ENCODE data around the gene ZNF486.
"Not testable (repeated sequence)": the region's sequence is repeated elsewhere in the genome, so short reads cannot be mapped to it uniquely, and the experiment has no call there.

Gene ZNF486

GRCh38 chr19:20167020-20167644 lies at the start of gene ZNF486:
TSS of gene ZNF486 (plus strand) at chr19:20167214. CDS start at chr19:20167331, 117 bp downstream.
- no peak for DNase-seq (ENCODE audit: low spot score)

- not testable (repeated sequence) for DNase-seq (ENCODE audit: low spot score)
Observed at GRCh38 chr19:20118064-20118839, 48.8 kb upstream of the ZNF486 start.

- DNase-seq (ENCODE audit: low spot score), result no peak
Observed at GRCh38 chr19:20124879-20125278, 42.1 kb upstream of the ZNF486 start.

GRCh38 chr19:20132933-20133332 lies 34.1 kb upstream of the ZNF486 start:
- not testable (repeated sequence) for DNase-seq (ENCODE audit: low spot score)

DNA sequence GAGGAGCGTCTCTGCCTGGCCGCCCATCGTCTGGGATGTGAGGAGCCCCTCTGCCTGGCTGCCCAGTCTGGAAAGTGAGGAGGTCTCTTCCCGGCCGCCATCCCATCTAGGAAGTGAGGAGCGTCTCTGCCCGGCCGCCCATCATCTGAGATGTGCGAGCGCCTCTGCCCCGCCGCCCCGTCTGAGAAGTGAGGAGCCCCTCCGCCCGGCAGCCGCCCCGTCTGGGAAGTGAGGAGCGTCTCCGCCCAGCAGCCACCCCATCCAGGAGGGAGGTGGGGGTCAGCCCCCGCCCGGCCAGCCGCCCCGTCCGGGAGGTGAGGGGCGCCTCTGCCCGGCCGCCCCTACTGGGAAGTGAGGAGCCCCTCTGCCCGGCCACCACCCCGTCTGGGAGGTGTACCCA lies 29.3 kb upstream of the ZNF486 start:
- DNase-seq (ENCODE audit: low spot score), result not testable (repeated sequence)

DNA sequence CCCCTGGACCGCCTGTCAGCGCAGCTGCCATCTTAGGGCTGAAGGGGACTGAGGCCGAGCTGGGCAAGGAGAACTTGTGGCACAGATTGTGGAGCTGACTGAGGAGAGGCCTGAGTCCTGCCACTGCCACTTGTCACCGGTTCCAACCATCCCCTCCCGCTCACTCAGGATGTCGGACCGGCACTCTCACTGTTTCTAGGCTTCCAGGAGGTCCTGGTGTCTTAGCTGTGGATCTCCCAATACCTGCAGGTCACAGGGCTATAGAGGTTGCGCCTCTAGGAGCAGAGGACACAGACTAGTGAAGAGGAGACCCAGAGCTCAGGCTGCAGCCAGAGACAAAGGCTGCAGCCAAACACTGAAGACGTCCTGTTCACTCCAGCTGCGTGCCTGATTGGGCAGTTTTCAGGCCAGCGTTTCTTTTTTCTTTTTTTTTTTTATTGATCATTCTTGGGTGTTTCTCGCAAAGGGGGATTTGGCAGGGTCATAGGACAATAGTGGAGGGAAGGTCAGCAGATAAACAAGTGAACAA lies 15.3 kb upstream of the ZNF486 start:
- no peak for DNase-seq (ENCODE audit: low spot score)

DNA sequence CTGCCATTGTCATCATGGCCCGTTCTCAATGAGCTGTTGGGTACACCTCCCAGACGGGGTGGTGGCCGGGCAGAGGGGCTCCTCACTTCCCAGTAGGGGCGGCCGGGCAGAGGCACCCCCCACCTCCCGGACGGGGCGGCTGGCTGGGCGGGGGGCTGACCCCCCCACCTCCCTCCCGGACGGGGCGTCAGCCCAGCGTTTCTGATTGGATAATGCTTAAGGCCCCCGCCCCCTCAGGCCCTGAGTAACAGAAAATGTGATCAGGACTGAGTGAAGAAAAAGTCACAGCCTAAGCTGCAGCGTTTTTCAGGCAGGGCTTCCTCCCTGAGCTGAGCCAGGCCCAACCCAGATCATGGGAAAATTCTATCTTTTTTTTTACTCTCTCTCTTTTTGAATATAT lies 14.5 kb upstream of the ZNF486 start:
- DNase-seq (ENCODE audit: low spot score), result not testable (repeated sequence)

GRCh38 chr19:20153281-20153680 lies 13.7 kb upstream of the ZNF486 start:
- DNase-seq (ENCODE audit: low spot score), result no peak

- no peak for DNase-seq (ENCODE audit: low spot score)
Observed at GRCh38 chr19:20154636-20155035, 12.4 kb upstream of the ZNF486 start.

DNA sequence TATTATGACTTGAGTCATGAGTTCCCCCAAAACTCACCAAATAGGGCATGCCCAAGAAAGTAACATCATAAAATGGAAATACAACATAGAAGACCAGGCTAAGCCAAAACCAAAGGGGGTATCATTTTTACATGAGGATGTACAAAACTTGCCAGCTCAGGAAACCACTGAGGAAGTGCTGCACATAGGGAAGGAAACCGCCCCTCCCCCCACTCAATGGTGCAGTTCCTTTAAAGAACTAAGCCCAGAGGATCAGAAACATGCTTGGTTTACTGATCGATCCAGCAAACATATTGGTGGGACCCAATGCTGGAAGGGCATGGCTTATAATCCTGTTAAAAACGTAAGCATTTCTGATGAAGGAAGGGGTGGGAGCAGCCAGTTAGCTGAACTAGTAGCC lies 4.2 kb upstream of the ZNF486 start:
- DNase-seq (ENCODE audit: low spot score), result no peak

DNA sequence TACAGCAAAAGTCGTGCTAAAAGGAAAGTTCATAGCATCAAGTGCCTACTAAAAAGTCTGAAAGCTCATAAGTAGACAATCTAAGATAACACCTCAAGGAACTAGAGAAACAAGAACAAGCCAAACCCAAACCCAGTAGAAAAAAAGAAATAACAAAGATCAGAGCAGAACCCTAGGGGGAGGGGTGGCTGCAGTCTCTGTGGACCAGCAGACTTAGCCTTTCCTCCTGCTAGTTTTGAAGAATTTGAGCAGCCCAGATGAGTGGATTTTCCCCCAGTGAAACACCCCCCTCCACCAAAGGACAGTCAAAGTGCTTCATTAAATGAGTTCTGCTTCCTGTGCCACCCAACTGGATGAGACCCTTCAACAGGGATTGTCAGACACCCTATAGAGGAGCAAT lies 2.6 kb upstream of the ZNF486 start:
- no peak for DNase-seq (ENCODE audit: low spot score)

DNA sequence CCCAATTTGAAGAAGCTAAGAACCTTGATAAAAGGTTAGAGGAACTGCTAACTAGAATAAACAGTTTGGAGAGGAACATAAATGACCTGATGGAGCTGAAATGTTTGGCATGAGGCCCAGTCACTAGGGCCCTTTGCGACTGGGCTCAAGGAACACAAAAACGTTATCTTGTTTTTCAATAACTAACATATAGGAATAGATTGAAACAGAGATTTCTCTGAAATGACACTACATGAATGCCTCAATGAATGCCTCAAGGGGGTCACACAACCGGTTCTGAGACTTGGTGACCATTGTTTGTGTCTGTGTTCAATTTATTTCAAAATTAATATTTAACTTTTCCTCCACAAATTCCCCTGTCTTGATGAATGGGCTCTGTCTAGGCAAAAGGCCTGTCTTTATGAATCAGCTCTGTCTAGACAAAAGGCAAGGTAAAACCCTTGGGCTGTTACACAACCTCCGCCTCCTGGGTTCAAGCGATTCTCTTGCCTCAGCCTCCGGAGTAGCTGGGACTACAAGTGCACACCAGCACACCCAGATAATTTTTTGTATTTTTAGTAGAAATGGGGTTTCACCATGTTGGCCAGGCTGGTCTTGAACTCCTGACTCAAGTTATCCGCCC lies 932 bp upstream of the ZNF486 start:
- no peak for DNase-seq (ENCODE audit: low spot score)

GRCh38 chr19:20167651-20168122 lies 673 bp downstream of the ZNF486 start:
- DNase-seq (ENCODE audit: low spot score), result no peak

- no peak for DNase-seq (ENCODE audit: low spot score)
Observed at GRCh38 chr19:20171285-20171684, 4.3 kb downstream of the ZNF486 start.

GRCh38 chr19:20175848-20176247 lies 8.8 kb downstream of the ZNF486 start:
- not testable (repeated sequence) for DNase-seq (ENCODE audit: low spot score)

DNA sequence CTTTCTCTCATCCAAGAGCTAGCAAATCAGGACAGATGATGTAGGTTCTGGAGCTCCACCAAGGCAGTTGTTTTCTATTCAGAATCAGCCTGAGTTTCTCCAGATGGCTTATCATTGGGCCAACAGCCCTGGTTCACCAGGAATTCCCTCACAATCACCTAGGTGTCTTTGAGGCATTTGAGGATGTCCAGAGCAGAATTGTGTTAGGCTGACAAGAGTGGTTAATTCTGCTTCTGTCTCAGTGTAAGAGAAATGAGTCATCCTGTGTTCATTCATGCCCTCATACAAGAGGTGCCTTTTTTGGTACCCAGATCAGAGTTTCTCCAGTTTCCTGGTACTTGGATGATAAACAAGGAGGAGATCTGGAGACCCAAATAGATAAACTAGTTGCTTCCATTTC lies 12.9 kb downstream of the ZNF486 start:
- DNase-seq (ENCODE audit: low spot score), result not testable (repeated sequence)

DNA sequence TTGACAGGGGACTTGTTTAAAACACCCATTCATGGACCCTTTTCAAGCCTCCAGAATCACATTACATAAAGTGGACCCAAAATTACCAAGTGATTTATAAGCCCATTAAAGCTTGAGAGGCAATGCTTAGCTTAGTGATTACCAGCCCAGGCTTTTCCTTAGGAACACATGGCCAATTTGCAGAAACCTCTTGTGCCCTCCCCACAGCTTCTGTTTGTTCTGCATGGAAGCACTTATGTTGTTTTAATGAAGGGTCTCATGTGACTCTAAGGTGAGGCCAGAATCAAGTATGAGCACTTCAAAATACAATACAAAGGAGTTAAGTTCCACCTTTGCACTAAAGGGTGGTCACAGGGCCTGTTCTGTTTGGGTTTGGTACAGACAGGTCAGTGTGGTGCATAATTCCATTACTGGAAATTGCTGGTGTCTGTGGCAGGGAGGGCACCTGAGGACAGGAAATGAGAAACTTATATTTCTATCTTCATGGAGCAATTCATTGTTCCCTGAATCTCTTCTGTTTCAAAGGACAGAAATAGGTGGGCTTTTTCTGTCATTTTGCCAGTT lies 15.3 kb downstream of the ZNF486 start:
- DNase-seq (ENCODE audit: low spot score), result no peak

DNA sequence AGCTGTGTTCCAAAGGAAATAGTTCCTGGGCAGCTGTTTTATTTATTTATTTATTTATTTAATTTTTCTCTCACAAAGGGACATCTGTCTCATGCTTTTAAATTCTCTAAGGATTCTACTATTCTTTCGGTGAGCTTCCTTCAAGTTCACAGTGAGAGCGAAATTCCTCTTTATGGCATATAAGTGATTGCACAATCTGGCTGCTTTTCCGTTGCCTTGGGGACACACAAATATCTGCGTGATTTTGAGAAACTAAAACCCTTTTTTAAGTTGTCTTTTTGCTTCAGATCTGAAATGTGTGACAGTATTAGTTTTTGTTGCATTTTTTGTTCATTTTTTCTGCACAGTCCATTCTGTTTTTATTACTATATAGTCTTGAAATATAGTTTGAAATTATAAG lies 19.2 kb downstream of the ZNF486 start:
- no peak for DNase-seq (ENCODE audit: low spot score)

GRCh38 chr19:20197747-20198146 lies 30.7 kb downstream of the ZNF486 start:
- DNase-seq (ENCODE audit: low spot score), result no peak

DNA sequence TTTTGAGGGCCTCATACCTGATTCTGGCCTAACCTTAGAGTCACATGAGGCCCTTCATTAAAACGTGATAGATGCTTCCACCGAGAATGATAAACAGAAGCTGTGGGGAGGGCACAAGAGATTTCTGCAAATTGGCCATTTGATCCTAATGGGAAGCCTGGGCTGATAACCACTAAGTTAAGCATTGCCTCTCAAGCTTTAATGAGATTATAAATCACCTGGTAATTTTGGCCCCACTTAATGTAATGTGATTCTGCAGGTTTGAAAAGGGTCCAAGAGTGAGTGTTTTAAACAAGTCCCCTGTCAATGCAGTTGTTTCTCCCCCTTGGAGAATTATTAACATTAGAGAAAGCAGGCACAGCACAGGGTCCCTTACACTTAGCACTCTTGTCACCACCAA lies 42.0 kb downstream of the ZNF486 start:
- no peak for DNase-seq (ENCODE audit: low spot score)

DNA sequence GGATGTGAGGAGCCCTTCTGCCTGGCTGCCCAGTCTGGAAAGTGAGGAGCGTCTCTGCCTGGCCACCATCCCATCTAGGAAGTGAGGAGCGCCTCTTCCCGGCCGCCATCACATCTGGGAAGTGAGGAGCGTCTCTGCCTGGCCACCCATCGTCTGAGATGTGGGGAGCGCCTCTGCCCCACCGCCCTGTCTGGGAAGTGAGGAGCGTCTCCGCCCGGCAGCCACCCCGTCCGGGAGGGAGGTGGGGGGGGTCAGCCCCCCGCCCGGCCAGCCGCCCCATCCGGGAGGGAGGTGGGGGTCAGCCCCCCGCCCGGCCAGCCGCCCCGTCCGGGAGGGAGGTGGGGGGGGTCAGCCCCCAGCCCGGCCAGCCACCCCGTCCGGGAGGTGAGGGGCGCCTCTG lies 47.4 kb downstream of the ZNF486 start:
- DNase-seq (ENCODE audit: low spot score), result not testable (repeated sequence)

DNA sequence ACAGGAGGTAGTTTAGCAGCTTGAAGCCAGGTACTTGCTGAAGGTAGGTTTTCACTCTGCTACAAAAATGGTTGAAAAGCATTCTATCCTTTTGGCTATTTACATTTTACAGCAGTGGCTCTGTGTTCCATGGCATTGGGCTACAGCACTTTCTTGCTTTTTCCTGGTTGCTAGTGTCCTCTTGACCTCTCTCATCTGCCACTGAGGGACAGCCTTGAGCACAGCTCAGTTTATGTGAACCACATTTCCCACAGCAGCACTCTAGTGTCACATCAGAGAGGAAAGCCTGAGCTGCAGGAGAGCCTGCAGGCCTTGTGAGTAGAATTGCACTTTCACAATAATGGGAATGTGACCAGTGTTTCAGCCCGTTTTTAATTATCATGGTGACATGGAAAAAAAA lies 54.6 kb downstream of the ZNF486 start:
- not testable (repeated sequence) for DNase-seq (ENCODE audit: low spot score)
